ENCODE data around the gene MAP2K2.
"Not testable (repeated sequence)": the region's sequence is repeated elsewhere in the genome, so short reads cannot be mapped to it uniquely, and the experiment has no call there.

Gene MAP2K2

GRCh38 chr19:4136680-4137088 is 12.8 kb upstream of the MAP2K2 start:
- Histone ChIP-seq H3K36me3 (ENCODE audit: insufficient read depth, low read length) (no peaks in the 10 kb centered on the region), H3K27ac (no peak overlapping the region), H3K9me3 (ENCODE audit: low read depth, low read length) (no peaks in the 10 kb centered on the region), H3K4me3 (no peak overlapping the region), H3K9ac (ENCODE audit: insufficient read length) (no peak overlapping the region)
- TF ChIP-seq POLR2AphosphoS5 (IDR thresholded peaks at IDR 0.05; ENCODE audit: borderline replicate concordance, low read depth, low read length) (no peak), EZH2 (IDR thresholded peaks at IDR 0.05) (no peak)
- DNase-seq (ENCODE audit: low read depth, low spot score), result no peak

GRCh38 chr19:4135386-4135785 is 11.5 kb upstream of the MAP2K2 start:
- DNase-seq (ENCODE audit: low read depth, low spot score); H3K9me3 ChIP-seq (ENCODE audit: low read depth, low read length); H3K4me3 ChIP-seq; H3K27ac ChIP-seq; H3K9ac ChIP-seq (ENCODE audit: insufficient read length); H3K36me3 ChIP-seq (ENCODE audit: insufficient read depth, low read length): not testable (repeated sequence)

DNA sequence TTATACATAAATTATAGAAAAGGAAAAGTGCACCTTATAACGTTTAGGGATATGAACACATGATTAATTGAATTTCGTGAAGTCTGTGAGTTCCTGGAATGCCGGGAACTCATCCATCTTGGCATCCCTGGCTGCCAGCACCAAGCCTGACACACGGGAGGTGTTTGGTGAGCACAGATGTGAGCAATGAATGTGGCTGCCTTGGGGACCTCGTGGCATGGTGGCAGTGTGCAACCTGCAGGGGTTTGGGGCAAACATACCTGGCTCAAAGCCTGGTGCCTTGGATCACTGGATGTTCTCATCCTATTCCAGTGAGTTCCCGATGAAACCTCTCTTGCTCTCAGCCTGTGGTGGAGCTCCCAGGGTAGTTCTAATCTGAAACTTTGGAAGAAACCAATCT is 10.4 kb upstream of the MAP2K2 start:
- H3K9ac ChIP-seq (ENCODE audit: insufficient read length), result no peak overlapping the region
- no peak overlapping the region for H3K27ac ChIP-seq

DNA sequence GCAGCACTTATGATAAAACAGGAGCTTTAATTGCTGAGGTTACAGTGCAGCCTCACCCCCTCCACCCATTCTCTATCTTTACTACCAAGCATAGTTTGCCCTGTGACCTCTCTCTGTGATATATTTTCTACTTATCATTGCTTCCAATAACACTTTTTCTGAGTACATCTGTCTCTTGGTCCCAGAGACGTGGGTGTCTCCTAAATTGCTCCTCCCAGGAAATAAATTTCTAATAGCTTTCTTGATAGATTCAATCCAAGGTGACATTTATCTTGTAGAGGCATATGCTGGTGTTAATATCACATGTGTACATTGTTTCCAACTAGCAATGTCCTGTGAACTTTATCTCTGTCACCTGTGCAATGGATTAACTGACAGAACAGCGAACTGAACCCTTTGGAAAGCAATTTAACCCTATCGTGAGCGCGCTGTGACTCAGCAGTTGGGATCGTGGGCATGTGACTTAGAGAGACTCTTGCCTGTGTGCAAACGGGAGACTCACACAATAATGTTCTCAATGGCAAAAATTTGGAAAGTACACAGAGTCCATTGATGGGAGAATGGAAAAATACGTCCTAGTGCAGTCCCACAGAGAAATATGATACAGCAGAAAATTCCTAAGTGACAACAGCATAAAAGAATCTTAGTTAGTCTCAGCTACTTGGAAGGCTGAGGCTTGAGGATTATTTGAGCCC is 7.0 kb upstream of the MAP2K2 start:
- Histone ChIP-seq H3K9ac (ENCODE audit: insufficient read length) (no peak overlapping the region), H3K36me3 (ENCODE audit: insufficient read depth, low read length) (no peaks in the 10 kb centered on the region), H3K9me3 (ENCODE audit: low read depth, low read length) (no peaks in the 10 kb centered on the region), H3K27ac (no peak overlapping the region; the same call in 1 of the 2 replicates), H3K4me3 (no peak overlapping the region)
- DNase-seq (ENCODE audit: low read depth, low spot score), result no peak
- no peak for TF ChIP-seq POLR2AphosphoS5 (IDR thresholded peaks at IDR 0.05; ENCODE audit: borderline replicate concordance, low read depth, low read length)
- no peak for TF ChIP-seq FOXP2 (optimal IDR thresholded peaks at IDR 0.05; ENCODE audit: control extremely low read depth, extremely low read length, insufficient read depth)
- TF ChIP-seq EZH2 (IDR thresholded peaks at IDR 0.05), result no peak

More for the DNA sequence above, 10.4 kb upstream of the MAP2K2 start:
- H3K9me3 ChIP-seq (ENCODE audit: low read depth, low read length), result no peaks in the 10 kb centered on the region
- DNase-seq (ENCODE audit: low read depth, low spot score), result no peak
- no peak for TF ChIP-seq POLR2AphosphoS5 (IDR thresholded peaks at IDR 0.05; ENCODE audit: borderline replicate concordance, low read depth, low read length)
- no peak for TF ChIP-seq FOXP2 (optimal IDR thresholded peaks at IDR 0.05; ENCODE audit: control extremely low read depth, extremely low read length, insufficient read depth)
- TF ChIP-seq EZH2 (IDR thresholded peaks at IDR 0.05), result no peak
- H3K4me3 ChIP-seq, result no peak overlapping the region
- no peaks in the 10 kb centered on the region for H3K36me3 ChIP-seq (ENCODE audit: insufficient read depth, low read length)

- H3K27ac ChIP-seq; DNase-seq (ENCODE audit: low read depth, low spot score); H3K9ac ChIP-seq (ENCODE audit: insufficient read length); H3K9me3 ChIP-seq (ENCODE audit: low read depth, low read length); H3K36me3 ChIP-seq (ENCODE audit: insufficient read depth, low read length); H3K4me3 ChIP-seq: not testable (repeated sequence)
Measured at GRCh38 chr19:4129050-4129449, 5.1 kb upstream of the MAP2K2 start.

DNA sequence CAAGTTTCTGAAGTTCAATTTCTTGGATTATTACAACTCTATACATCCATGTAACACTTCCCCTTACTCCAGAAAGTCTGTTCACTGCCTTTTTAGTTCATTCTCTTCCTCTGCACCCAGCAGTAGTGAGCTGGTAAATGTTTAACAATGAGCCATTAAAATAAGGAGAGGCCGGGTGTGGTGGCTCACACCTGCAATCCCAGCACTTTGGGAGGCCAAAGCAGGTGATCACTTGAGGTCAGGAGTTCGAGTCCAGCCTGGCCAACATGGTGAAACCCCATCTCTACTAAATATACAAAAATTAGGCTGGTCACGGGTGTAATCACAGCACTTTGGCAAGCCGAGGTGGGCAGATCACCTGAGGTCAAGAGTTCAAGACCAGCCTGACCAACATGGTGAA is 3.4 kb upstream of the MAP2K2 start:
- not testable (repeated sequence) for DNase-seq (ENCODE audit: low read depth, low spot score); H3K9ac ChIP-seq (ENCODE audit: insufficient read length)

DNA sequence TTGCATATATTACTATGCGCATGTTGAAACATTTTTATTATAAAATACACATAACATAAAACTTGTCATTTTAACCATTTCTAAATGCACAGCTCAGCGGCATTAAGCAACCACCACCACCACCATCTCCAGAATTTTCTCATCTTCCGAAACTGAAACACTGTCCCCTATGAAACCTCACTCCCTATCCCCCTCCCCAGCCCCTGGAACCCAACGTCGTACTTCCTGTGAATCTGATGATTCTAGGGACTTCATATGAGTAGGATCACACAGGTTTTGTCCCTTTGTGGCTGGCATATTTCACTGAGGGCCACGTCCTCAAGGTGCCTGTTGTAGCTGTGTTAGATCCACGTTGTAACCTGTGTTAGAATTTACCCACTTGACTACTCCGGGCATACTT is 716 bp upstream of the MAP2K2 start:
- peak overlapping the region; percentile 63; the same call in 1 of the 2 replicates for H3K27ac ChIP-seq
- H3K9ac ChIP-seq (ENCODE audit: insufficient read length), result peak overlapping the region; percentile 80
- peak overlapping the region; percentile 76 for H3K4me3 ChIP-seq
- peaks cover 2% of the 10 kb centered on the region; the same call in 1 of the 2 replicates for H3K36me3 ChIP-seq (ENCODE audit: insufficient read depth, low read length)
- TF ChIP-seq POLR2AphosphoS5 (IDR thresholded peaks at IDR 0.05; ENCODE audit: borderline replicate concordance, low read depth, low read length) (no peak), EZH2 (IDR thresholded peaks at IDR 0.05) (no peak), FOXP2 (optimal IDR thresholded peaks at IDR 0.05; ENCODE audit: control extremely low read depth, extremely low read length, insufficient read depth) (no peak)
- H3K9me3 ChIP-seq (ENCODE audit: low read depth, low read length), result no peaks in the 10 kb centered on the region
- no peak for DNase-seq (ENCODE audit: low read depth, low spot score)

More for the DNA sequence above, 3.4 kb upstream of the MAP2K2 start:
- not testable (repeated sequence) for H3K27ac ChIP-seq; H3K4me3 ChIP-seq; H3K9me3 ChIP-seq (ENCODE audit: low read depth, low read length); H3K36me3 ChIP-seq (ENCODE audit: insufficient read depth, low read length)

- Histone ChIP-seq H3K4me3 (peak overlapping the region; percentile 76), H3K9me3 (ENCODE audit: low read depth, low read length) (no peaks in the 10 kb centered on the region), H3K9ac (ENCODE audit: insufficient read length) (peak overlapping the region; percentile 97), H3K36me3 (ENCODE audit: insufficient read depth, low read length) (peaks cover 9% of the 10 kb centered on the region; the same call in 1 of the 2 replicates), H3K27ac (no peak overlapping the region)
- DNase-seq (ENCODE audit: low read depth, low spot score), result no peak
- TF ChIP-seq POLR2AphosphoS5 (IDR thresholded peaks at IDR 0.05; ENCODE audit: borderline replicate concordance, low read depth, low read length) (no peak), EZH2 (IDR thresholded peaks at IDR 0.05) (no peak), FOXP2 (optimal IDR thresholded peaks at IDR 0.05; ENCODE audit: control extremely low read depth, extremely low read length, insufficient read depth) (no peak)
Measured at GRCh38 chr19:4122480-4122879, 1.4 kb downstream of the MAP2K2 start.

GRCh38 chr19:4121815-4122214 is 2.1 kb downstream of the MAP2K2 start:
- H3K9me3 ChIP-seq (ENCODE audit: low read depth, low read length), result no peaks in the 10 kb centered on the region
- DNase-seq (ENCODE audit: low read depth, low spot score), result no peak
- no peak overlapping the region for H3K9ac ChIP-seq (ENCODE audit: insufficient read length)
- peaks cover 16% of the 10 kb centered on the region; the same call in 1 of the 2 replicates for H3K36me3 ChIP-seq (ENCODE audit: insufficient read depth, low read length)
- H3K4me3 ChIP-seq, result no peak overlapping the region
- no peak for TF ChIP-seq FOXP2 (optimal IDR thresholded peaks at IDR 0.05; ENCODE audit: control extremely low read depth, extremely low read length, insufficient read depth)
- no peak for TF ChIP-seq POLR2AphosphoS5 (IDR thresholded peaks at IDR 0.05; ENCODE audit: borderline replicate concordance, low read depth, low read length)
- TF ChIP-seq EZH2 (IDR thresholded peaks at IDR 0.05), result no peak
- no peak overlapping the region for H3K27ac ChIP-seq

Measured in SK-N-MC (cell line).